HPDE6-E6E7 (cell line): ENCODE results near the gene EHBP1.

Source experiments
- DNase-seq: peaks from one replicate; pipeline ENCODE4 v3.0.0; 2011; ENCODE audit warnings: missing footprints; ENCODE audit errors: extremely low spot score

The EHBP1 gene

DNA sequence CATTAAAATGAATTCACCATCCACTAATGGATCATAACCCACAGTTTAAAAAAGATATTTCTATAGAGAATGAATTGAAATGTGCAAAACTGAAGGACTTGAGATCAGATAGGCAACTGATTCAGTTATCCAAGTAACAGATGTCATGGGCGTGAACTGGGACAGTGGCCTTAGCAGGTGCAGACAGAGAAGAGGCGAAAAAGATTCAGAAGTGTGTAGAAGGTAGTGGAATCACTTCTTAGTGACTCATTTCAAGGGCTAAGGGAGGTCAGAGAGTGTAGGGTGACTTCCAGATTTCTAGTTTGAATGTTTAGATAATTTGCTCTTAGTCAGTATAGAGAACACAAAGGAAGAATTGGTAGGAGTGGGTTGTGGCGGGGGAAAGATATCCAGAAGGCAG, 79.7 kb downstream of the EHBP1 start:
- no peak for DNase-seq

DNA sequence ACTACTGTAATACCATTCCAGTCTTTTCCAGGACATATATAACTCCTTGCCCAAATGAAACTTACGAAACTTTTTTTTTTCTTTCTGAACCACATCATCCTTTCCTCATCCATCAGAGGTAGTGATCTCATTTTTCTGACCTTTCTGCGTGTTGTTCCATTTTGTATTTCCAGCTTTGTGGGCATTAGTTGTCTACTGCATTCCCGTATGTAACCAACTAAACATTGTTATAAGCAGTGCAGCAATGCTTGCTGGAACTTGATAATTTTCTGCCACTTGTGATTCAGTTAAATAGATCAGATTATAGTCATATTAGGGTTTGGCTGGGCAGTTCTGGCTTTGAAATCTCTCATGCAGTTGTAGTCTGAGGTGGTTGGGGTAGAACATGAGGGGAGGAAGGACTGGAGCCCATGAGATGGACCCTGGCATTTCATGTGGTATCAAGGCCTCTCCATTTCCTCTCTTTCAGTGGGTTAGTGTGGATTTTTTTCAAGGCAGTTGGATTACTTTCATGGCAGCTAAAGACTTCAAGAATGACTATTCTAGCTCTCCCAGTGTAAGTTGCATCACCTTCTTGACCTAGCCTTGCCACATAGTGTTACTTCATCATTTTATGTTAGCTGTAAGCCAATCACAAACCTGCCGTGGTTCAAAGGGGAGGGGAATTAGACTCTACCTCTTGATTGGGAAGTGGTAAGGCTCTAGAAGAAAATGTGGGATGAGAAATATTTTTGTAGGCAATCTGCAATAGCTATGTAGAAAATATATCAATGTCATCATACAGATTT, 80.5 kb downstream of the EHBP1 start:
- DNase-seq = no peak

DNA sequence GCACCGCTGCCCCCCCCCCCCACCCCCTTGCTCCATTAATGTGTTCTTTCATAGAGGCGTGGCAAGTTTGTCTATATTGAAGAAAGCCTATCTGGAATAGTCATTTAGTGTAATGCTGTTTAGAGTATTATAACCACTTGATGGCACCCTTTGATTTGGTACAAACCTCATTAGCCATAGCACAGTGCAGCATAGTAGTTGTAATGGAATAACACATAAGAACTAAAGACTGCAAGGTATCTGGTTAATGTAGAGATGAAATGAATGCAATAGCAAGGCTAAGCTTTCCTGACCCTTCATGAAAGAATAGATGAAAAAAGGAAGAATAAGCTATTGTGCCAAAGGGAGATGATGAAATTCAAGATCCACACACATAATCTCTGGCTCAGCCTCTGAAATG, 81.9 kb downstream of the EHBP1 start:
- DNase-seq = no peak

GRCh38 chr2:62789518-62789917, 84.0 kb downstream of the EHBP1 start:
- DNase-seq = no peak

GRCh38 chr2:62789918-62790317, 84.4 kb downstream of the EHBP1 start:
- DNase-seq = no peak

DNA sequence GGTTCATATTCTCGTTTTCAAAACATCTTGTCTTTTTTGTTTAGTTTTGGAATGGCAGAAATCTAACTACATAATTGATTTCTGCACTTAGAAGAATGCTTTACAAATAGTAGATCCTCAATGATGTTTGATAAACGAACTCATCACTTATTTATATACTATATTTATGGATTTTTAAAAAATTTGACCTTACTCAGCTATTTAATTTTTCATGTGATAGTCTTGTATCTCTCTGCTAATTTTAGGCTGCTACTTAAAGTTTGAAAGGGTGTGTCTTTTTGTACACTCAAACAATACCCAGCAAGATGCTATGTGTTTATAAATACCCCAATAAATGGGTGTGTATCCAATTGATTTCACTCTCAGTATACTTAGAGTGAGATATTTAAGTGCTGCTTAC, 86.9 kb downstream of the EHBP1 start:
- DNase-seq = no peak

DNA sequence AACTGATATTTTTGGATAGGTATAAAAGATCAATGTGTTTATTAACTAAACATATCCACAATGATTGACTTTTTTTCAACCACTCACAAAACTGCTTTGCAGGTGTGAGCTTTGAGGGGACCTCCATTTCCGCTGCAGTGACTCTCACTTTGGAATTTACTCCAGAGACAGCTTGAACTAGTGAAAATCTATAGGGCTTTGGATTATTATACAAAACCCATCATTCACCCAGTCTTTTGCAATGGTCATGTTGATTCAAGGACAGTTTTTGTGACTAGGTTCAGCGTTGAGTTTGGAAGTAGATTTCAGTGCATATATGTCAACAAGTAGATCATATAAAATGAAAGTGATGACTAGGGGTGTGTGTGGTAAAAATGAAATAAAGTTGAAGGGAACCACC, 87.7 kb downstream of the EHBP1 start:
- DNase-seq = no peak

- DNase-seq = no peak
These were observed 89.3 kb downstream of the EHBP1 start for GRCh38 chr2:62794791-62795190.

GRCh38 chr2:62795341-62795740, 89.8 kb downstream of the EHBP1 start:
- DNase-seq = no peak

DNA sequence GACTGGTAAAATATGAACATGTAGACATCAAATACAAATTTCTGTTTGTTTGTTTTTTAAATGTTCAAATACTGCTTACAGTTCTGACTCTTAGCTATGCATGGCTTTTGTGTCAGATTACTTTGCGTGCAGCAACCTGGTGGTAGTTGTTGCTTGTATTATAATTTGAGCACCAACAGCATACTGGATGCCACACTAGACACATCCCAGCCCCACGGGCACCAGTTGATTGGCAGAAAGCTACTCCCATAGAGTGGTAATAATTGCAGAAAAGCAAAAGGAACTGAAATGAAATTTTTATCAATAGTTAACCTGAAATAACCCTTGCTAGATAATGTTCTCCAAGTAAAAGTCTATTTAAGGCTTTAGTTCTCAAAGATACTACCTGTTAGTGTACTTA, 91.6 kb downstream of the EHBP1 start:
- DNase-seq = no peak

DNA sequence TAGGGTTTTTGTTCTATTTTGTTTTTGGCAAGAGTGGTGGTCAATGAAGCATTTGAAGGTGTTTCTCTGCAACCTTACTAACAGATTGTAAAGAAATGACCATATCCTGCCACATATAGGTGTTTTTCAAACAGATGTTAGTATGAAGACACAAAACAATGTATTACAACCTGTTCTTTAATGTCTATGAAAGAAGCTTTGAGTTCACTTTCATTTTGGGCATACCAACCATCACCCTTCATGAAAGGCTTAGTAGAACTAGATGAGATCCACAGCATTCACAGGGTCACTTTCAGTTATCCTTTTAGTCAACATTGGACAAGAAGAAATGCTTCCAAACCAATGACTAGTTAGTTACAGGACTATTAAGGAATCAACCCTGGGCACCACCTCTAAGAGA, 95.1 kb downstream of the EHBP1 start:
- DNase-seq = no peak

DNA sequence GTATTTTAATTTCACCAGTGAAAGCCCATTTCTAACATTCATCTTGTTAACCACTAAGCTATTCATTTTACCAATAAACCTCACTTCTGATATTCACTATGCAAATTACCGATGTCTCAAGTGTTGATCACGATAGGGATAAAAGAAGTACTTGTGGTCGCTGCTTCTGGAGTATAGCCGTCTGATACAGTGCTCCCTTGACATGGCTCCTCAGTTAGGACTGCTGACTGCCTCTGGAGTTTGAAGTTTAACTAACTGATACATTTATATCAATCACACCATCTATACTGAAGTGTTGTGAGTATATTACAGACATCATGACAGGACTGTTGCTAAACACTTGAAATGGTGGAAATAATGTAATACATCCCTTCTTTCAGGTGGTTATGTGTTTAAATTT, 95.6 kb downstream of the EHBP1 start:
- no peak for DNase-seq

DNA sequence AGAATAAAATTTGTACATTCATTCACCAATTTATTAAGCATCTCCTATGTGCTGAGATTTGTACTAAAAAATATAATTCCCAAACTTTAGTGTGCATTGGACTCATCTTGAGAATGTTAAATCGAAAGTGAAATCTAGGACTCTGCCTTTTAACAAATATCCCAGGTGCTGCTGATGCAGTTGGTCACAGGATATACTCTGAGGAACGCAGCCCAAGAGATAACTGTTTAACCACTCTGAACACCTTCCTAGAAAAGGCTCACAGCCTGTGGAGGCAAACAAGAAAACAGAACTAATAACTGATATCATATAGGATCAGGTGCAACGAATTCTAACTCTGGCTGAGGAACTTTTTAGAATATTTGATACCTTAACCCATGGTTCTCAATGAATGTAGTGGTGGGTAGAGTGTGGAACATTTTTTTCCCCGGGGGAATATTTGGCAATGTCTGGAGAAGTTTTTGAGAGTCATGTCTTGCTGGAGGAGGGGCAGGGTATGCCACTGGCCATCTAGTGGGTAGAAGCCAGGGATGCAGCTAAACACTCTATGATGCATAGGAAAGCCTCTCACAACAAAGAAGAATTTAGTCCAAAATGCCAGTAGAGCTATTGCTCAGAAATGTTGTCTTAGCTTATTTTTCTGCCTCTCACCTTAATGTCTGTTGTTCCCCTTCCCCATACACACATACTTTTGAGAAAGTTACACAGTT, 96.5 kb downstream of the EHBP1 start:
- no peak for DNase-seq

- DNase-seq = no peak
These were observed 98.4 kb downstream of the EHBP1 start for GRCh38 chr2:62803961-62804360.

GRCh38 chr2:62806231-62806630, 100.7 kb downstream of the EHBP1 start:
- DNase-seq = no peak

GRCh38 chr2:62808554-62808953, 103.0 kb downstream of the EHBP1 start:
- DNase-seq = no peak

DNA sequence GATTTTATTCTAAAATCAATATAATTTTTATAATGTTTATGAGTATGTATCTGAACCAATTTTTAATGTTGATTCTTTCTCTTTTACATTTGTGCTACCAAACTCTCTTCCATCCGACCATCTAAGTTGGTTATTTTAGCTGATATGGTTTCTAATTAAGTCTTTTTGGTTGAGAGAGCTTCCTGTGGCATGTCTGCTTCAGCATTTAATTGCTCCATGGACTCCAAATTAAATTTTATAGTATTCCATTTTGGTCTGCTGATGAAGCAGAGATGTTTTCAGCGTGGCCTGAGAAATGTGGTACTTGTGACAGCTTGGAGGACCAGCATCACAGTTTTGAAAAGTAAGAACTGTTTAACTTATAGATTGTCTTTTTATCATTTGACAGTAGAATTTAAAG, 105.6 kb downstream of the EHBP1 start:
- DNase-seq = no peak

DNA sequence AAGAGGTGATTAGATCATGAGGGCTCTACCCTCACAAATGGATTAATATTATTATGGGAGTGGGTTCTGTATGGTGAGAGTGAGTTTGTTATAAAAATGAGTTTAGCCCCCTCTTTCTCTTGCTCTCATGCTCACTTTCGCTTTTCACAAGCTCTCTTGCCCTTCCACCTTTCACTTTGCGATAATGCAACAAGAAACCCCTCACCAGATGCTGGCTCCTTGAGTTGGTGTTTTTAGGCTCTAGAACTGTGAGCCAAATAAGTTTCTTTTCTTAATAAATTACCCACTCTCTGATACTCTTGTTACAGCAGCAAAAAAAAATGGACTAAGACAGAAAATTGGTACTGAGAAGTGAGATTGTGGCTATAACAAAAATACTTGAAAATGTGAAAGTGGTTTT, 106.5 kb downstream of the EHBP1 start:
- no peak for DNase-seq

DNA sequence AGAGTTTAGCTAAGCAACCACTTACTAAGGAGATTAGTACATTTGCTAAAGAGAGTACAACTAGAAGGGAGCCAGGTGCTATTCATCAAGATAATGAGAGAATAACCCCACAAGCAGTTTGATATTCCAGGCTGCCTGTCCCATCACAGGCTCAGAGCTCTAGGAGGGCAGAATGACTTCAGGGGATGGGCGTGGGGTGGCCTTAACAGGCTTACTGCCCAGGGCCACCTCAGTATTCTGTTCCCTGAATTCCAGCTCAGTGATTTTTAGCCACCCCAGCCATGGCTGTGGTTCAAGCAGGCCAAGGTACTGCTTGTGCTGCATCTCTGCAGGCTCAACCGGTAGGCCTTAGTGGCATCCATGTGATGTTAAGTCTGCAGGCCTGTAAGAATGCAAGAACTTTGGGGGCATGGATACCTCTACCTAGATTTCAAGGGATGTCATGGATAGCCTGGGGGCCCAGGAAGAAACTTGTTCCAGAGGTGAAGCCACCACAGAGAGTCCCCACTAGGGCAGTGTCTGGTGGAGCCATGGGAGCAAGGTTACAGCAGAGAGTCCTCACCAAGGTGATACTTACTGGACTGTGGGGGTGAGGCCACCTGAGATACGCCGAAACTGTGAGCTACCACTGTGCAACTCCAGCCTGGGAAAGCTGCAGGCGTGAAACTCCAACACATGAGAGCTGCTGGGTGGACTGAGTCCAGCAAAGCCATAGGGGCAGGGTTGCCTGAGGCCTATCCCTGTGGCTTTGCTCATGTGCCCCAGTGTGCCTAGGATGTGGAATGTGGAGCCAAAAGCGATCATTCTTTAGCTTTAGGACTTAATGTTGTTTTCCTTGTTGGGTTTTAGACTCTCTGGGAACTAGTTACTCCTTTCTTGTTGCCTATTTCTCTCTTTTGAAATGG, 107.7 kb downstream of the EHBP1 start:
- no peak for DNase-seq

DNA sequence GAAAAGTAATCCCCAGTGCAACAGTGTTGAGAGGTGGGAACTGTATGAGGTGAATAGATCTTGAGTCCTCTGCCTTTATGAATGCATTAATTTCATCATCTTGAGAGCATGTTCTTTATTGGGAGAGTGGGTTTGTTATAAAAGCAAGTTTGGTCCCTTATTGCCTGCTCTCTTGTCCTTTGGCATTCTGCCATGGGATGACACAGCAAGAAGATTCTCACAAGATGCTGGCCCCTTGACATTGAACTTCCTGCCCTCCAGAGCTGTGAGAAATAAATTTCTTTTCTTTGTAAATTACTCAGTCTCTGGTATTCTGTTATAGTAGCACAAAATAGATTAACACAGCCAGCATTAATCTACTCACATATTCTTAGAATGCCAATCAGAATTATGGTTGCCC, 108.6 kb downstream of the EHBP1 start:
- no peak for DNase-seq

DNA sequence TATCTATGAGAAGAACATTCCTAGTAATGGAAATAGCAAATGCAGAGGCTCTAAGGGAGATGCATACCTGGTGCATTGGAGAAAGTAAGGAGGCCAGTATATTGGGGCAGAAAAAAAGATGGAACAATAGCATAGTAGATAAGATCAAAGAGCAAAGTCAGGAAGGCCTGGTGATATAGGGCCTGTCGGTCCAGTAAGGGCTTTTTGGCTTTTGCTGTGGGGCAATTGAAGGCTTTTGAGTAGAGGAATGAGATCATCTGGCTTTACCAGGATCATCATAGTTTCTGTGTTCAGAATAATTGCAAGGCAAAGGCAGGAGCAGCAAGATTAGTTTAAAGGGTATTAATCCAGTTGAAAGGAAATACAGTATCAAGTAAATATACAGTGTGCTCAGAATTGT, 111.8 kb downstream of the EHBP1 start:
- no peak for DNase-seq

- DNase-seq = no peak
These were observed 112.6 kb downstream of the EHBP1 start for GRCh38 chr2:62817995-62818713.
